NCI-H2081 treated with DMSO at 0.1 percent for 48 hours (cell line): ENCODE measurements around the gene FLRT2.

Experiments used
- DNase-seq: peaks from one replicate; lab custom pipeline; 2025; lab: John Stamatoyannopoulos, UW

The FLRT2 gene, protein sequence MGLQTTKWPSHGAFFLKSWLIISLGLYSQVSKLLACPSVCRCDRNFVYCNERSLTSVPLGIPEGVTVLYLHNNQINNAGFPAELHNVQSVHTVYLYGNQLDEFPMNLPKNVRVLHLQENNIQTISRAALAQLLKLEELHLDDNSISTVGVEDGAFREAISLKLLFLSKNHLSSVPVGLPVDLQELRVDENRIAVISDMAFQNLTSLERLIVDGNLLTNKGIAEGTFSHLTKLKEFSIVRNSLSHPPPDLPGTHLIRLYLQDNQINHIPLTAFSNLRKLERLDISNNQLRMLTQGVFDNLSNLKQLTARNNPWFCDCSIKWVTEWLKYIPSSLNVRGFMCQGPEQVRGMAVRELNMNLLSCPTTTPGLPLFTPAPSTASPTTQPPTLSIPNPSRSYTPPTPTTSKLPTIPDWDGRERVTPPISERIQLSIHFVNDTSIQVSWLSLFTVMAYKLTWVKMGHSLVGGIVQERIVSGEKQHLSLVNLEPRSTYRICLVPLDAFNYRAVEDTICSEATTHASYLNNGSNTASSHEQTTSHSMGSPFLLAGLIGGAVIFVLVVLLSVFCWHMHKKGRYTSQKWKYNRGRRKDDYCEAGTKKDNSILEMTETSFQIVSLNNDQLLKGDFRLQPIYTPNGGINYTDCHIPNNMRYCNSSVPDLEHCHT

DNA sequence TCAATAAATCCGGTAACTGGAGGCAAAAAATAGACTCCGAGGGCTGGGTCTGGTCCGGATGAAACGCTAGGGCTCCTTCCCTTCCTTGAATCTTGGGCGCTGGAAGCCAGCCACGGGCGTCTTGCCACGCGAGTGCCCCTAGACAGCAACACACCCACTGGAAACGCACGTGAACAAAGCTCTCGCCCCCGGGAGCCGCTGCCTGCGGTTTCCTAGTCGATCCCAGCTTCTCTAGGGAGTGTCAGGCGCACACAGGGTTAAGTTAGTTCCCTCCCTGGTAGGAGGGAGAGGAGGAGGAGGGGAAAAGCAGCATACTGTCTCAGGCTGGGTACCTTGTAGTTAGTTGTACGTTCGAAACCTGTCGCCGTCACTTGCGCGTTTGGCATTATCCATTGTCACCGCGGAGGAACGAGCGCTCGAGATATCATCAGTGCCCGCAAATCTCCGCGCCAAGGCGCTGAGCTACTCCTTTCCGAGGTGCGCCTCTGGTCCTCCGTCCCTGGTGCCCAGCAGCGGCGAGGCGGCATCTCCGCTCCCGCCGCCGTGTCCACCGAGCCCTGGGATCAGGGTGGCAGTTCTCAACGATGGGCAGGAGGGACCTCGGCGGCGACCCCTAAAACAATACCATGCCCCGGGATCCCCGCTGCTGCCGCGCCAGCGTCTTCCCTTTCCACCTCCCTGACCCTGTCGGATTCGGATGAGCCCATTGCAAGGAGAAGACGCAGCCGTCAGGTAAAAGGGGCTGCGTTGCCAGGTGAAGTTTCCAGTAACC is at the start of gene FLRT2:
TSS of gene FLRT2 (plus strand) at position 342 of the 772 bp plus-strand sequence. CDS start 91,371 bp downstream, outside the sequence.
- no peak for DNase-seq

DNA sequence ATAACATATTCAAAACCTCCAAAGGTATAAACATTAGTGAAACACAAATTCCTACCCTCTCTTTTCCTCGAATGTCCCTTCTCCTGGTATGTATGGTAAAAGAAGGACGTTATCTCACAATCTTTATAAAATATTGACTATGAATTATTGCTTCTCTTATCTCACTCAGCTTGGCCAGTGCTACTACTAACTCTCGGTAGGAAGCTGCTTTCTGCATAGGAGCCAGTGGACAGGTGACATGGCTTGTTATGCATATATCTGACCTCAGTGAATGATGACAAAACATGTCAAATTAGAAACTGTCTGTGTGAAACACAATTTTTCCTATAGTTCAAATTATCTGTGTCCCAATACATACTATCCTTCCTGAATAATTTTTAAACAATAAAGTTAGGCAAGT is 48.5 kb upstream of the FLRT2 start:
- DNase-seq, result no peak

DNA sequence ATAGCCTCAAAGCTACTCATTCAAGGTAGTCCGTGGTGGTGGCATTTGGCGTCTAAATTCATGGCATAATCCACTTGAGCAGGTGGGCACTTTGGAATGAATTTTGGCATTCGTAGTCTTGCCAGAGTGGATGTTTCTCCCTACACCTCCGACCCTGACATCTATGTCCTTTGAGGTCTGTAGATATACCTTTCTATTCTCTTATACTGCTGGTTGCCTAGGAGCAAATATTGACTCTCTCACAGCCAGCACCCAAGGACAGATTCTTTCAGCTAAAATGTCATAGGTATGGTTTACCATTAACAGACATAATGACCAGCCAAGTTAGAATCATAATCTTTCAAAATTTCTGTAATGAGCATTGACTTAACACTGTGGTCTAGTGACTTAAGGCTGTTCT is 47.4 kb upstream of the FLRT2 start:
- no peak for DNase-seq

DNA sequence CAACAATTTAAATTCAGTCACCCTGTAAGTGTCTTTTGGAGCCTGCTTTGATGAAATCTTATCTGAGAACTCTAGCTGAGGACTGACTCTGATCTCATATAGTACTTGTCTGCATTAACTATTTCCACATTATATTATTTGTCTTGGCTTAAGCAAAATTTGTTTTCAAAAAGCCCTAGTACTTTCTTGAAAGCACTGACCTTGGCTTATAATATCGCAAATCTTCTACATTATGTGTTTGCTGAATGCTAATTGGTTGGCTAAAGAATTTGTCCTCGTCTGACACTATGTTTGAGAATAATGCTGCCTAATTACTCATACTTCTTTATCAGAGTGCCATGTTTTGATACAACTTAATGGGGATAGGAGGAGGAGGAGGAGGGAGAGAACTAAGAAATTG is 46.9 kb upstream of the FLRT2 start:
- no peak for DNase-seq

- DNase-seq, result no peak
Measured at GRCh38 chr14:85483652-85484051, 46.3 kb upstream of the FLRT2 start.

- DNase-seq, result no peak
Measured at GRCh38 chr14:85487215-85487614, 42.7 kb upstream of the FLRT2 start.

GRCh38 chr14:85501751-85502150 is 28.2 kb upstream of the FLRT2 start:
- no peak for DNase-seq

DNA sequence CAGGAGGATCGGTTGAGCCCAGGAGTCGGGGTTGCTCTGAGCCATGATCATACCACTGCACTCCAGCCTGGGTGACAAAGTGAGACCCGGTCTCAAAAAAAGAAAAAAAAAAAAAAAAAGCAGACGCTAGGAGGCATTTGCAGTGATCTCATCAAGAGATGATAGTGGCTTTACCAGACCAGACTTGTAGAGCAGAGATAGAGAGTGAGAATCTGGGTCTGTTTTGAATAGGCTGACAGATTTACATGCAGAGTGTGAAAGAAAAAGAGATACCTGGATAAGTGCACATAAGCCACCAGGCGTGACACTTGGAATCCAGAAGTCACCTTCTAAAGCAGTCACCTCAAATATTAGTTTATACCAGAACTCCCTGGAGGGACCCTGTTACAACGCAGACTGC is 21.1 kb upstream of the FLRT2 start:
- no peak for DNase-seq

DNA sequence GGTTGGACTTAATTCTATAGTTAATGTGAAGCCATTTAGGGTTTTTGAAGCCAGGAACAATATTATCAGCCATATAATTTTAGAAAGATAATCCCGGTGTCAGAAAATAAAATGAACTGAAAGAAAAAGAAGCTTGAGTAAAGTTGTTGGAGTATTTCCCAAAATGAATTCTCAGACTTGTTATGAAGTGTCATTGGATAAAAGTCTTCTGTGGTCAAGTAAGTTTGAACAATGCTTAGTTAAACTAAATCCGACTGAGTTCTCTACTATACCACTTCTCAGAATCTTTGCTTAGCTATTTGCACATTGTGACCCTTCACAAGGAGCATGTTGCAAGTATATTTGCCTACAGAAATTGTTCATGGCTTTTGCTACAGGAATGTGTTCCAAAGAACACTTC is 17.5 kb upstream of the FLRT2 start:
- no peak for DNase-seq

- DNase-seq, result no peak
Measured at GRCh38 chr14:85514487-85514886, 15.5 kb upstream of the FLRT2 start.

- DNase-seq, result no peak
Measured at GRCh38 chr14:85516239-85517113, 13.5 kb upstream of the FLRT2 start.

- no peak for DNase-seq
Measured at GRCh38 chr14:85517114-85517688, 12.7 kb upstream of the FLRT2 start.

- no peak for DNase-seq
Measured at GRCh38 chr14:85519661-85520305, 10.2 kb upstream of the FLRT2 start.

DNA sequence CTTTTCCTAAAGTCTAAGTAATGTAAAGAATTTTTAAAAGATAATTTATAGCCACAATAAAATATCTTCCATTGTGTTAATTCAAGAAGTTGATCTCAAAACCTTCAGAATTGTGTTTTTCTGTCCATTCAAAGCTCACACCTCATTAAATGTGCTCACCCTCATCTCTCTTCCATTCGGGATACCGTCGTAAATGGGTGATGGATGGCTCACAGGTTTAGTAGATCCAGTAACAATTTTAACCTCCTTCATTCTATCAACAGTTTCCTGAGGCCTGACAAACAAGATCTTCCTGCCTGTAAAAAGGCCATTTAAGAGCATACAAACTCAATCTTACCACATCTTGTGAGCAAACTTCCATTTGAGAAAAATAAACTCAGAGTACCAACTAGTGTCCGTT is 9.4 kb upstream of the FLRT2 start:
- no peak for DNase-seq

- no peak for DNase-seq
Measured at GRCh38 chr14:85523624-85524023, 6.3 kb upstream of the FLRT2 start.

GRCh38 chr14:85527006-85527405 is 2.9 kb upstream of the FLRT2 start:
- no peak for DNase-seq

DNA sequence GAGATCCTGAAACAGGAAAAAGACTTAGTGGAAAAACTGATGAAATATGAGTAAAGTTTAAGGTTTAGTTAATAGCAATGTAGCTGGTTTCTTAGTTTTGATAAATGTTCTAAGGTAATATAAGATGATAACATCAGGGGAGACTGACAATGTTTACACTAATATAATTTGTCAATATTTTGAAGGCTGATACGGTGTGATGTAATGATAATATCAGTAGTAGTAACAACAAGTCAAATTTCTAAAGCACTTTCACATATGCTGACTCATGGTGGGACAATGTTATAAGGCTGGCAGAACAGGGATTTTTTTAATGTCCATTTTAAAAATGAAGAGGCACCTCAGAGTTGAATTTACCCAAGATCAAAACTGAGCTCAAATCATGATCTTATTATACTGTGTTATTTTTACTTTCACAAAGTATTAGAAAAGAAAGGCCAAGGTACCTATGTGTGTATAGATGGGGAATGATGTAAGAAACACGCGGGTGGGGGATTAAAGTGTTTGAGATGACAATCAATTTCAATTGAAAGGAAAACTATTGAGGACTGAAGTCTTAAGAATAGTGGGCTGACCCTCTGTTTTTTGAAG is 2.4 kb upstream of the FLRT2 start:
- no peak for DNase-seq

DNA sequence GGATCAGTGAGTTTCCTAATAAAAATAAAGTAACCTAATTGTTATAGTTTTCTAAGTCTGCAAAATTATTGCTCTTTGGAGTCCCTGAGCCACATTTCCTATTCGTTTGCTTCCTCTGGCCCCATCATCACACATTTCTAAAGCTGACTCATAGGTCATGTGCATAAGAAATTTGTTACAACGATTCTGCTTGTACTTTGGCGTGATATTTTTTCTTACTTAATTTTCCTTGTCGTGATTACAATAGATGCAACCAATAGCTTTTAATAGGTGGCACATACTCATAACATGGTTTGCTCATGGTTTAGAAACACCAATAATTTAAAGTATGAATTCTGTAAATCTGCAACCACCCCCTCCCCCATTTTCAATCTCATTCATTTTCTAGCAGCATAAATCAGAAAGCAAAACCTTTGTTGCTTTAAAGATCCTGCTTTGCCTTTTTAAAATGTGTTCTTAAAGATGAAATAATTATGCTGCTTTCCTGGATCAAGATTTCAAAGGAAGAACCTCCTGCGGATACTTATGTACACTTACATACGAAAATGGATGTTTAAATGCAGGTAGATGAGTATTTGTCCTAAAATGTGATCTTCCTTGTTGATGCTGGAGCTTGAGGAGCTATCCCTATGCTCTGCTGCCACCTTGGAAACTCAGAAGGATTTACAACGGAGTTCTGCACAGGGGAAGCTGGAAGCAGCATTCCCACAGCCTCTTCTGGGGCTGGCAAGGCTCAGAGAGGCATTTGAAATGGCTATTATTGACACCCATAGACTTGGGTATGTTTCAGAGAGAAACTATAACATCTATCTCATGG is 1.7 kb upstream of the FLRT2 start:
- DNase-seq, result no peak

DNA sequence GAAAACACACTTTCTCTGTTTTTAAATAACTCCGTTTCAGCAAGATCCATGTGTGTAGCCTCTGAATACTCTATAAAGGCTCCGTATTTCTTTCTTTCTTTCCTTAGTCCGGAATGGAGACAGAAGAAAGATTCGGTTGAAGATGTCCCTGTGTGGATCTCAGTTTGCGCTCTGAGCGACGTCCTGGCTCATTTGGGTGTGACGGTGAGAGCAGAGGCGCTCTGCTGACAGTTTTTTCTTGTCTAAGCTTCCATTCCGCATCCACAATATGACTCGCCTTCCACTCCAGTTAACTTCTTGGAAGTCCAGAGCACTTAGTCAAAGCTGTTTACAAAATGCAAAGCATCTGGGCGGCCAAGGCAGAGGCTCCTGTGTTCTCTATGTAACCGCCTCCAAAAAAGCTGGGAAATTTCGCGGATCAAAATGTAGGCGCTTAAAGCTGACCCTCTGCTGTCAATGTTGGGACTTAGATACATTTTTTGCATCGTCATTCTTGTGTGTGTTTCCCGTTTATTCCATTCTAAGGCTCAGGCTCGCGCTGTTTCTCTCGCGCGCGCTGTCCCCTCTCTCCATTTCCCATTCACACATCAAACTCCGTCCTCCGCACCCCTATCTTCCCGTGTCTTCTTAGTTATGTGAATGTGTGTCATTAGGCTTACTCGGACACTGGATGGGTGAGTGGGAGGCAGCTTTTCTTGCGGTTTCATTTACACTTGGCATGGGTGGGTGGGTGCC is 880 bp upstream of the FLRT2 start:
- no peak for DNase-seq
